ENCODE measurements around the gene CEP89. TPM values are rescaled to one million over a fixed set of nuclear protein-coding genes. Genes with fewer than 3 reads are reported as not detected.
"Not testable (repeated sequence)": the region's sequence is repeated elsewhere in the genome, so short reads cannot be mapped to it uniquely, and the experiment has no call there.

Gene CEP89
- total RNA-seq, 1 donor from 2014 or later = 7.1 TPM

- peaks cover 21 to 48% of the 10 kb centered on the region in 2 donors for H3K36me3 ChIP-seq
- H3K4me1 ChIP-seq = peaks cover 0 to 9% of the 10 kb centered on the region in 2 donors
- TF ChIP-seq, protein P1, sequence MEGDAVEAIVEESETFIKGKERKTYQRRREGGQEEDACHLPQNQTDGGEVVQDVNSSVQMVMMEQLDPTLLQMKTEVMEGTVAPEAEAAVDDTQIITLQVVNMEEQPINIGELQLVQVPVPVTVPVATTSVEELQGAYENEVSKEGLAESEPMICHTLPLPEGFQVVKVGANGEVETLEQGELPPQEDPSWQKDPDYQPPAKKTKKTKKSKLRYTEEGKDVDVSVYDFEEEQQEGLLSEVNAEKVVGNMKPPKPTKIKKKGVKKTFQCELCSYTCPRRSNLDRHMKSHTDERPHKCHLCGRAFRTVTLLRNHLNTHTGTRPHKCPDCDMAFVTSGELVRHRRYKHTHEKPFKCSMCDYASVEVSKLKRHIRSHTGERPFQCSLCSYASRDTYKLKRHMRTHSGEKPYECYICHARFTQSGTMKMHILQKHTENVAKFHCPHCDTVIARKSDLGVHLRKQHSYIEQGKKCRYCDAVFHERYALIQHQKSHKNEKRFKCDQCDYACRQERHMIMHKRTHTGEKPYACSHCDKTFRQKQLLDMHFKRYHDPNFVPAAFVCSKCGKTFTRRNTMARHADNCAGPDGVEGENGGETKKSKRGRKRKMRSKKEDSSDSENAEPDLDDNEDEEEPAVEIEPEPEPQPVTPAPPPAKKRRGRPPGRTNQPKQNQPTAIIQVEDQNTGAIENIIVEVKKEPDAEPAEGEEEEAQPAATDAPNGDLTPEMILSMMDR (IDR thresholded peaks at IDR 0.05) = no peak
- no peak overlapping the region for H3K27ac ChIP-seq
- no peaks in the 10 kb centered on the region for H3K9me3 ChIP-seq
- no peaks in the 10 kb centered on the region for H3K27me3 ChIP-seq
- intact Hi-C loops (cut with DNase I) = no loop called here
- no peak overlapping the region for H3K4me3 ChIP-seq
- DNase-seq (ENCODE audit: low spot score in 2 of 2) = no peak
Observed at GRCh38 chr19:32966750-32967149, 5.0 kb downstream of the CEP89 start.

DNA sequence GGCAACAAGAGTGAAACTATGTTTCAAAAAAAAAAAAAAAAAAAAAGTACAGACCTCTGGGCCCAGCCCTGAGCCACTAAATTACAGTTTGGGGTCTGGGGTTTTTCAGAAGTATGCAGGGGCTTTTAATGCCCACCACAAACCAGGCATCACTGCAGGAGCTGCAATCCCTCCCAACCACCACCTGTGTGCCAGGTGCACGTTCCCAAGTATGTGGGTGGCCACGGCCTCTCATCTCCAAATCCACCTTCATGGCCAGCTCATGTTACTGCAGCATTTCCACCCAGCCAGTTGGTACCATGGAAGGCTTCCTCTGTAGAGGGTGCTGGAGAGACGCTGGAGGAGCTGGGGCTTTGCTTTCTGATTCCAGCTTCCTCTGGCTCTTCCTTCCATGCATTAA, 26.5 kb downstream of the CEP89 start:
- DNase-seq (ENCODE audit: low spot score in 2 of 2) = no peak
- Histone ChIP-seq H3K4me1 (no peaks in the 10 kb centered on the region), H3K4me3 (no peak overlapping the region), H3K9me3 (no peaks in the 10 kb centered on the region), H3K27ac (no peak overlapping the region), H3K36me3 (peaks cover 58 to 93% of the 10 kb centered on the region in 2 donors), H3K27me3 (no peaks in the 10 kb centered on the region)
- intact Hi-C loops (cut with DNase I) = no loop called here
- TF ChIP-seq, protein P1 (IDR thresholded peaks at IDR 0.05) = no peak

DNA sequence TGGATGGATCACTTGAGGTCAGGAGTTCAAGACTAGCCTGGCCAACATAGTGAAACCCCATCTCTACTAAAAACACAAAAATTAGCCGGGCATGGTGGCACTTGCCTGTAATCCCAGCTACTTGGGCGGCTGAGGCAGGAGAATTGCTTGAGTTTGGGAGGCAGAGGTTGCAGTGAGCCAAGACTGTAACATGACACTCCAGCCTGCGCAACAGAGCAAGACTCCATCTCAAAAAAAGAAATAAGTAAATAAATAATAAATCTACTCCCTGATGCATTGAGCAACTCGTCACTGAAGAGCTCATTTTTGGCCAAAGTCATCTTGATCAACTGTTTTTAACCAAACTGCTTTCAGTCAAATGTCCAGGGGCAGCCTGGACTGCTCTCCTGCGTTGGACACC, 30.5 kb downstream of the CEP89 start:
- H3K4me1 ChIP-seq; H3K27ac ChIP-seq; H3K9me3 ChIP-seq; H3K4me3 ChIP-seq; H3K27me3 ChIP-seq; intact Hi-C loops (cut with DNase I): not testable (repeated sequence)
- peaks cover 40 to 84% of the 10 kb centered on the region in 2 donors for H3K36me3 ChIP-seq
- DNase-seq (ENCODE audit: low spot score in 2 of 2) = peak in 1 of 2 donors; percentile 4

GRCh38 chr19:32936065-32936464, 35.7 kb downstream of the CEP89 start:
- DNase-seq (ENCODE audit: low spot score in 2 of 2) = no peak
- TF ChIP-seq, protein P1 (IDR thresholded peaks at IDR 0.05) = no peak
- intact Hi-C loops (cut with DNase I) = no loop called here

GRCh38 chr19:32935629-32936028, 36.1 kb downstream of the CEP89 start:
- Histone ChIP-seq H3K27ac (no peak overlapping the region), H3K27me3 (no peaks in the 10 kb centered on the region), H3K4me1 (no peaks in the 10 kb centered on the region), H3K4me3 (no peak overlapping the region), H3K36me3 (peaks cover 24 to 69% of the 10 kb centered on the region in 2 donors), H3K9me3 (no peaks in the 10 kb centered on the region)
- no peak for DNase-seq (ENCODE audit: low spot score in 2 of 2)
- intact Hi-C loops (cut with DNase I) = no loop called here
- TF ChIP-seq, protein P1 (IDR thresholded peaks at IDR 0.05) = no peak

More at GRCh38 chr19:32936065-32936464, 35.7 kb downstream of the CEP89 start:
- peaks cover 25 to 68% of the 10 kb centered on the region in 2 donors for H3K36me3 ChIP-seq
- H3K9me3 ChIP-seq = no peaks in the 10 kb centered on the region
- no peaks in the 10 kb centered on the region for H3K27me3 ChIP-seq
- H3K4me1 ChIP-seq = no peaks in the 10 kb centered on the region
- H3K27ac ChIP-seq = no peak overlapping the region
- no peak overlapping the region for H3K4me3 ChIP-seq

GRCh38 chr19:32933571-32933970, 38.2 kb downstream of the CEP89 start:
- Histone ChIP-seq H3K27me3 (no peaks in the 10 kb centered on the region), H3K9me3 (no peaks in the 10 kb centered on the region), H3K4me3 (no peak overlapping the region), H3K36me3 (peaks cover 33 to 79% of the 10 kb centered on the region in 2 donors), H3K27ac (no peak overlapping the region), H3K4me1 (no peaks in the 10 kb centered on the region)
- TF ChIP-seq, protein P1 (IDR thresholded peaks at IDR 0.05) = no peak
- intact Hi-C loops (cut with DNase I) = no loop called here
- no peak for DNase-seq (ENCODE audit: low spot score in 2 of 2)
